IMR-90 (cell line): Measurements from ENCODE around the gene ACTG2. TPM values are rescaled to one million over a fixed set of nuclear protein-coding genes. Genes with fewer than 3 reads are reported as not detected.

ENCODE experiments used
- ATAC-seq: fragments of 200-7000 bp; cut with Tn5 transposase; 2 replicates; pipeline ENCODE4 v1.9.1; 2020; ENCODE audit warnings: low read depth, mild to moderate bottlenecking, moderate library complexity
- BruUV-seq: library from RNA; stranded (reverse); fragments of 400-500 nt; replicated peaks from 2 replicates; lab custom pipeline; 2021; lab: Mats Ljungman, UMichigan
- CTCF ChIA-PET: fragments of 300-600 bp; formaldehyde crosslinking; extraction: SDS; loops from one replicate; lab custom pipeline; 2021; ENCODE audit warnings: antibody characterized with exemption; lab: Yijun Ruan, JAX
- POLR2A ChIA-PET: fragments of 300-600 bp; sonication (Branson Sonifier 250); formaldehyde crosslinking; loops from one replicate; lab custom pipeline; 2022; ENCODE audit warnings: antibody characterized with exemption; ENCODE audit not compliant: unreplicated experiment; lab: Charles Lee
- DNase-seq: peaks from one replicate; pipeline ENCODE4 v3.0.0; 2013
- H2AFZ ChIP-seq: replicated peaks from 2 replicates; pipeline ENCODE3; 2013; ENCODE audit warnings: low read length, mild to moderate bottlenecking; ENCODE audit not compliant: poor library complexity
- H2AK5ac ChIP-seq: 2 replicates; pipeline ENCODE4 v1.6.1; 2013; ENCODE audit warnings: low read depth, low read length, inconsistent platforms
- H2AK9ac ChIP-seq: replicated peaks from 2 replicates; pipeline ENCODE3; 2013; ENCODE audit warnings: mild to moderate bottlenecking, low read depth, low read length, moderate library complexity; ENCODE audit not compliant: poor library complexity
- H2BK120ac ChIP-seq: 2 replicates; pipeline ENCODE4 v1.6.1; 2013; ENCODE audit warnings: low read depth, low read length, inconsistent platforms
- H2BK15ac ChIP-seq: 3 replicates; pipeline ENCODE4 v1.6.1; 2013; ENCODE audit warnings: low read depth, low read length, inconsistent platforms
- H2BK20ac ChIP-seq: 2 replicates; pipeline ENCODE4 v1.6.1; 2013; ENCODE audit warnings: low read depth, mild to moderate bottlenecking, inconsistent platforms, low read length, moderate library complexity
- H2BK5ac ChIP-seq: 2 replicates; pipeline ENCODE4 v1.6.1; 2013; ENCODE audit warnings: mild to moderate bottlenecking, low read depth, low read length, inconsistent platforms; ENCODE audit not compliant: poor library complexity, severe bottlenecking
- H3K14ac ChIP-seq: replicated peaks from 2 replicates; pipeline ENCODE4 v1.6.1; 2013; ENCODE audit warnings: low read depth, low read length, inconsistent platforms
- H3K18ac ChIP-seq: 2 replicates; pipeline ENCODE4 v1.6.1; 2013; ENCODE audit warnings: low read depth, low read length, control low read depth
- H3K23ac ChIP-seq: 2 replicates; pipeline ENCODE4 v1.6.1; 2013; ENCODE audit warnings: low read depth, low read length, inconsistent platforms
- H3K27ac ChIP-seq: 2 replicates; pipeline ENCODE4 v1.5.1; 2013; ENCODE audit warnings: mild to moderate bottlenecking, control low read depth, low read length; ENCODE audit not compliant: insufficient read depth
- H3K27me3 ChIP-seq: 2 replicates; pipeline ENCODE4 v1.6.1; 2013; ENCODE audit warnings: low read length; ENCODE audit not compliant: control insufficient read depth, insufficient read depth
- H3K36me3 ChIP-seq: 2 replicates; pipeline ENCODE4 v1.6.1; 2013; ENCODE audit warnings: low read length, mixed read lengths; ENCODE audit not compliant: control insufficient read depth, insufficient read depth
- H3K4ac ChIP-seq: 2 replicates; pipeline ENCODE4 v1.6.1; 2013; ENCODE audit warnings: low read depth, low read length, inconsistent platforms
- H3K4me1 ChIP-seq: 2 replicates; pipeline ENCODE4 v1.6.1; 2013; ENCODE audit warnings: low read length, mixed read lengths; ENCODE audit not compliant: control insufficient read depth, insufficient read depth
- H3K4me2 ChIP-seq: 2 replicates; pipeline ENCODE4 v1.6.1; 2013; ENCODE audit warnings: low read depth, mild to moderate bottlenecking, control low read depth, low read length, moderate library complexity
- H3K4me3 ChIP-seq: 2 replicates; pipeline ENCODE4 v1.5.1; 2013; ENCODE audit warnings: low read depth, mild to moderate bottlenecking, control low read depth, low read length, moderate library complexity; ENCODE audit not compliant: insufficient read depth
- H3K56ac ChIP-seq: 2 replicates; pipeline ENCODE4 v1.6.1; 2013; ENCODE audit warnings: low read length, inconsistent platforms; ENCODE audit not compliant: insufficient read depth; ENCODE audit errors: extremely low read depth
- H3K79me1 ChIP-seq, 2 experiments: 2 replicates each; pipeline ENCODE4 v1.6.1; 2013; ENCODE audit warnings: low read length in 2 of 2, inconsistent platforms in 1 of 2, low read depth in 1 of 2
- H3K9ac ChIP-seq: 2 replicates; pipeline ENCODE4 v1.6.1; 2013; ENCODE audit warnings: low read depth, low read length, control low read depth
- H3K9me1 ChIP-seq: 2 replicates; pipeline ENCODE4 v1.6.1; 2013; ENCODE audit warnings: low read length, inconsistent platforms; ENCODE audit not compliant: insufficient read depth
- H3K9me3 ChIP-seq: 2 replicates; pipeline ENCODE4 v1.6.1; 2013; ENCODE audit warnings: low read length; ENCODE audit not compliant: control insufficient read depth, insufficient read depth
- H4K20me1 ChIP-seq: 2 replicates; pipeline ENCODE4 v1.6.1; 2013; ENCODE audit warnings: low read length, inconsistent platforms; ENCODE audit not compliant: insufficient read depth
- H4K5ac ChIP-seq: 2 replicates; pipeline ENCODE4 v1.6.1; 2013; ENCODE audit warnings: mild to moderate bottlenecking, low read depth, low read length, control low read depth
- H4K8ac ChIP-seq, 2 experiments: 2 replicates each; pipeline ENCODE4 v1.6.1; 2013; ENCODE audit warnings: low read depth in 2 of 2, low read length in 2 of 2, control low read depth in 1 of 2, inconsistent platforms in 1 of 2
- H4K91ac ChIP-seq: 2 replicates; pipeline ENCODE4 v1.6.1; 2013; ENCODE audit warnings: low read depth, low read length, inconsistent platforms; ENCODE audit not compliant: insufficient read depth
- BHLHE40 ChIP-seq: fragments of 150-350 bp; IDR thresholded peaks from 2 replicates; pipeline ENCODE4 v1.6.1; 2016; ENCODE audit warnings: mild to moderate bottlenecking, low read depth, low read length
- CHD1 ChIP-seq: IDR thresholded peaks from 2 replicates; pipeline ENCODE4 v1.6.1; 2012; ENCODE audit warnings: low read depth, low read length, improper control_type of control experiment
- CTCF ChIP-seq: conservative IDR thresholded peaks from 2 replicates; pipeline ENCODE4 v1.5.1; 2012; ENCODE audit warnings: mild to moderate bottlenecking, low read depth, low read length, improper control_type of control experiment
- MAZ ChIP-seq: IDR thresholded peaks from 2 replicates; pipeline ENCODE4 v1.6.1; 2012; ENCODE audit warnings: low read depth, mild to moderate bottlenecking, low read length, improper control_type of control experiment, moderate library complexity, borderline replicate concordance
- MXI1 ChIP-seq: IDR thresholded peaks from 2 replicates; pipeline ENCODE4 v1.6.1; 2012; ENCODE audit warnings: low read depth, mild to moderate bottlenecking, low read length, moderate library complexity, borderline replicate concordance
- NFE2L2 ChIP-seq: fragments of 150-350 bp; IDR thresholded peaks from 2 replicates; pipeline ENCODE4 v1.6.1; 2016; ENCODE audit warnings: low read depth, mild to moderate bottlenecking, low read length
- RFX5 ChIP-seq: IDR thresholded peaks from 2 replicates; pipeline ENCODE4 v1.8.0; 2012; ENCODE audit warnings: low read depth, mild to moderate bottlenecking, low read length, moderate library complexity
- SMC3 ChIP-seq: fragments of 150-350 bp; IDR thresholded peaks from 2 replicates; pipeline ENCODE4 v1.6.1; 2016; ENCODE audit warnings: low read depth, mild to moderate bottlenecking, antibody characterized with exemption, low read length, moderate library complexity
- USF2 ChIP-seq: fragments of 150-350 bp; IDR thresholded peaks from 2 replicates; pipeline ENCODE4 v1.6.1; 2017; ENCODE audit warnings: mild to moderate bottlenecking, antibody characterized with exemption, low read length, low read depth
- WGBS, 2 experiments: methylation state at CpG; one replicate each; pipeline versions ENCODE4 v1.1.5 to v1.1.7; 2013; ENCODE audit warnings: missing lambda C conversion rate in 2 of 2; ENCODE audit not compliant: insufficient read length in 1 of 2; ENCODE audit errors: extremely low coverage in 2 of 2; 5-methylcytosine and 5-hydroxymethylcytosine counted together
- dilution Hi-C: fragments of 300-500 bp; cut with HindIII; formaldehyde crosslinking; loops from one replicate; pipeline ENCODE4 v1.14.3; 2018; ENCODE audit warnings: low sequenced_read_pairs; ENCODE audit not compliant: unreplicated experiment
- in situ Hi-C: fragments of 300-500 bp; cut with MboI; formaldehyde crosslinking; loops from 3 replicates; pipeline ENCODE4 v1.14.3; 2019; ENCODE audit warnings: low sequenced_read_pairs, inconsistent platforms, mixed read lengths
- intact Hi-C: fragments of 100-400 bp; cut with micrococcal nuclease; formaldehyde crosslinking; loops from 2 replicates; pipeline ENCODE4 v1.10.0; 2022
- polyA plus RNA-seq, 3 experiments: library from polyadenylated mRNA; depleted of rRNA; stranded (reverse); fragments of >200 nt; gene quantifications; 2 replicates each; pipeline ENCODE4 v1.2.3, GENCODE V29; 2012; ENCODE audit warnings: low replicate concordance in 1 of 3
- total RNA-seq: library from RNA; depleted of rRNA; stranded (reverse); fragments of >200 nt; gene quantifications from 2 replicates; pipeline ENCODE4 v1.2.3, GENCODE V29; 2012

ACTG2 gene
- total and polyA plus RNA-seq, 2 of the 4 experiments (the other 2 are of a cell fraction): 523 to 899 TPM

- H3K14ac ChIP-seq: no peak overlapping the region
- TF ChIP-seq MAZ (no peak), CTCF (no peak), USF2 (no peak), NFE2L2 (no peak), SMC3 (no peak), BHLHE40 (no peak), RFX5 (no peak), CHD1 (no peak), MXI1 (no peak)
- no peak overlapping the region for H2AK5ac ChIP-seq
- H3K9me1 ChIP-seq: peaks cover under 1% of the 10 kb centered on the region; the same call in 1 of the 2 replicates
- H2AK9ac ChIP-seq: no peak overlapping the region
- in situ Hi-C loops (no loop called here), intact Hi-C loops (no loop called here), dilution Hi-C loops (no loop called here)
- no peak overlapping the region for H3K4me2 ChIP-seq
- no peak overlapping the region for H3K9ac ChIP-seq
- no peak overlapping the region for H2BK20ac ChIP-seq
- 0 out of 2 replicates have a peak, but pooled peaks cover 2% of the 10 kb centered on the region for H3K27me3 ChIP-seq
- no peak overlapping the region for H3K23ac ChIP-seq
- H4K20me1 ChIP-seq: peaks cover 4% of the 10 kb centered on the region
- no peak overlapping the region for H4K5ac ChIP-seq
- H2BK5ac ChIP-seq: no peak overlapping the region
- DNase-seq: no peak
- no peak overlapping the region for H3K56ac ChIP-seq
- peaks cover 13% of the 10 kb centered on the region for H3K36me3 ChIP-seq
- no peak overlapping the region for H3K4me3 ChIP-seq
- peaks cover 0 to 3% of the 10 kb centered on the region in 2 experiments; a peak in 1 of 4 replicates for H3K79me1 ChIP-seq
- no peaks in the 10 kb centered on the region for H3K4me1 ChIP-seq
- H4K91ac ChIP-seq: no peak overlapping the region
- ChIA-PET POLR2A (interaction anchor here (0.6 kb wide), 1 partner anchor 1377 kb away, joined by 3 read pairs; no protein-coding TSS in a partner anchor), CTCF (no interaction called here)
- no peak overlapping the region for H2AFZ ChIP-seq
- ATAC-seq: no peak
- no TSS peak for BruUV-seq
- WGBS, 2 experiments: no CpG with 5 or more reads among the region's 12 CpGs
- no peak overlapping the region for H3K27ac ChIP-seq
- H3K18ac ChIP-seq: no peak overlapping the region
- no peak overlapping the region for H4K8ac ChIP-seq
- no peak overlapping the region for H2BK15ac ChIP-seq
- no peak overlapping the region for H3K4ac ChIP-seq
- peaks cover 3% of the 10 kb centered on the region for H3K9me3 ChIP-seq
- H2BK120ac ChIP-seq: no peak overlapping the region
Observed at GRCh38 chr2:73961823-73962615, 69.2 kb downstream of the ACTG2 start.
